NCI-H2196 treated with DMSO at 0.1 percent for 48 hours (cell line): Measurements from ENCODE around the gene MBOAT2.
"Not testable (repeated sequence)": the region's sequence is repeated elsewhere in the genome, so short reads cannot be mapped to it uniquely, and the experiment has no call there.

ENCODE experiments used
- DNase-seq: peaks from one replicate; lab custom pipeline; 2025; ENCODE audit not compliant: unreplicated experiment; lab: John Stamatoyannopoulos, UW

The MBOAT2 gene

GRCh38 chr2:9003616-9004337 is at the start of gene MBOAT2:
Gene MBOAT2 (minus strand): TSS chr2:9003684. CDS start chr2:9003614, 70 bp downstream.
- peak; percentile 87 for DNase-seq

GRCh38 chr2:9052821-9053533 is 49.5 kb upstream of the MBOAT2 start:
- DNase-seq, result no peak

GRCh38 chr2:9051451-9051850 is 48.0 kb upstream of the MBOAT2 start:
- DNase-seq, result not testable (repeated sequence)

GRCh38 chr2:9050122-9050809 is 46.8 kb upstream of the MBOAT2 start:
- DNase-seq, result no peak

GRCh38 chr2:9045595-9045994 is 42.1 kb upstream of the MBOAT2 start:
- no peak for DNase-seq

GRCh38 chr2:9043491-9043890 is 40.0 kb upstream of the MBOAT2 start:
- DNase-seq, result not testable (repeated sequence)

GRCh38 chr2:9037166-9037565 is 33.7 kb upstream of the MBOAT2 start:
- no peak for DNase-seq

- no peak for DNase-seq
Measured at GRCh38 chr2:9033385-9034168, 30.1 kb upstream of the MBOAT2 start.

- no peak for DNase-seq
Measured at GRCh38 chr2:9032536-9033255, 29.2 kb upstream of the MBOAT2 start.

- DNase-seq, result no peak
Measured at GRCh38 chr2:9032121-9032520, 28.6 kb upstream of the MBOAT2 start.

GRCh38 chr2:9031246-9031645 is 27.8 kb upstream of the MBOAT2 start:
- DNase-seq, result no peak

- no peak for DNase-seq
Measured at GRCh38 chr2:9030841-9031240, 27.4 kb upstream of the MBOAT2 start.

- no peak for DNase-seq
Measured at GRCh38 chr2:9030190-9030589, 26.7 kb upstream of the MBOAT2 start.

- DNase-seq, result no peak
Measured at GRCh38 chr2:9029721-9030120, 26.2 kb upstream of the MBOAT2 start.

GRCh38 chr2:9027884-9028283 is 24.4 kb upstream of the MBOAT2 start:
- DNase-seq, result no peak

- DNase-seq, result no peak
Measured at GRCh38 chr2:9025746-9026145, 22.3 kb upstream of the MBOAT2 start.

- DNase-seq, result no peak
Measured at GRCh38 chr2:9024575-9024974, 21.1 kb upstream of the MBOAT2 start.

GRCh38 chr2:9021563-9022211 is 18.2 kb upstream of the MBOAT2 start:
- no peak for DNase-seq

GRCh38 chr2:9020267-9020666 is 16.8 kb upstream of the MBOAT2 start:
- DNase-seq, result no peak

GRCh38 chr2:9018534-9018933 is 15.1 kb upstream of the MBOAT2 start:
- DNase-seq, result no peak
